ENCODE measurements around the gene ABCC3. TPM values are rescaled to one million over a fixed set of nuclear protein-coding genes. Genes with fewer than 3 reads are reported as not detected.

The ABCC3 gene
- total and polyA plus RNA-seq, 9 of the 15 experiments (the other 6 are each of a cell fraction or from before 2014, with no cell fraction given): 0.03 to 1.6 (median 0.42) TPM; not detected in 5

DNA sequence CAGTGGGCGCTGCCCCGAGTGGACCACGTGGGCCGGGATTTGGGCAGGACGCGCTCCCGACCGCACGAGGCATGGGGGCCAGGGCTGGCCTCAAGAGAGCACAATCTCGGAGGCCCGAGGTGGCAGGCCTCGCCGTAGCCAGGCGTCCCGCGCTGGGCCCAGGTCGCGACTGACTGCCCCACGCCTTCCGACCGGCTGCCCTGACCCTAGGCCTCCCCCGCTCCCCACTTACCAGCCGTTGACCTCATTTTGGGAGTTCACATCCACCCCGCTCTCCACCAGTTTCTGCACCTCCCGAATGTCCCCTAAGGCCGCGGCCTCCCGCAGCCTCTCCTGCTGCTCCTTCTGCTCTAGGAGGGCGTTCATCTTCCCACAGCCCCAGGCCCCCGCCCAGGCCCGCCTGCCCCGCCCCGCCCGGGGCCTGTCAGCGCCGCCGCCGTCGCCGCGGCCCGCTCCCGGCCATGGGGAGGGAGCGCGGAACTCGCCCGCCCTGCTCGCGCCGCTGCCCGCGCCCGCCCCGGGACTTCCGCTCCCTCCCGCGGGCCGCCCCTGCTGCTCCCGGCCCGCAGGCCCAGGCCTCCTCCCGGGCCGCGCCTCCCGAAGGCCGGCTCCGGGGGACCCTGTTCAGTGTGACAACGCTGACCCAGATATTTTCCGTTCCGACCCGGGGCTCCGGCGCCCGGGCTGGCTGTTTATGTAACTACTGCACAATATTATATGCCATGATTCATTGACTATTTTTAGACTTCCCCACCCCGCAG, 72.8 kb downstream of the ABCC3 start, which contains the start of gene ANKRD40 (continued):
- TF ChIP-seq, protein P1, sequence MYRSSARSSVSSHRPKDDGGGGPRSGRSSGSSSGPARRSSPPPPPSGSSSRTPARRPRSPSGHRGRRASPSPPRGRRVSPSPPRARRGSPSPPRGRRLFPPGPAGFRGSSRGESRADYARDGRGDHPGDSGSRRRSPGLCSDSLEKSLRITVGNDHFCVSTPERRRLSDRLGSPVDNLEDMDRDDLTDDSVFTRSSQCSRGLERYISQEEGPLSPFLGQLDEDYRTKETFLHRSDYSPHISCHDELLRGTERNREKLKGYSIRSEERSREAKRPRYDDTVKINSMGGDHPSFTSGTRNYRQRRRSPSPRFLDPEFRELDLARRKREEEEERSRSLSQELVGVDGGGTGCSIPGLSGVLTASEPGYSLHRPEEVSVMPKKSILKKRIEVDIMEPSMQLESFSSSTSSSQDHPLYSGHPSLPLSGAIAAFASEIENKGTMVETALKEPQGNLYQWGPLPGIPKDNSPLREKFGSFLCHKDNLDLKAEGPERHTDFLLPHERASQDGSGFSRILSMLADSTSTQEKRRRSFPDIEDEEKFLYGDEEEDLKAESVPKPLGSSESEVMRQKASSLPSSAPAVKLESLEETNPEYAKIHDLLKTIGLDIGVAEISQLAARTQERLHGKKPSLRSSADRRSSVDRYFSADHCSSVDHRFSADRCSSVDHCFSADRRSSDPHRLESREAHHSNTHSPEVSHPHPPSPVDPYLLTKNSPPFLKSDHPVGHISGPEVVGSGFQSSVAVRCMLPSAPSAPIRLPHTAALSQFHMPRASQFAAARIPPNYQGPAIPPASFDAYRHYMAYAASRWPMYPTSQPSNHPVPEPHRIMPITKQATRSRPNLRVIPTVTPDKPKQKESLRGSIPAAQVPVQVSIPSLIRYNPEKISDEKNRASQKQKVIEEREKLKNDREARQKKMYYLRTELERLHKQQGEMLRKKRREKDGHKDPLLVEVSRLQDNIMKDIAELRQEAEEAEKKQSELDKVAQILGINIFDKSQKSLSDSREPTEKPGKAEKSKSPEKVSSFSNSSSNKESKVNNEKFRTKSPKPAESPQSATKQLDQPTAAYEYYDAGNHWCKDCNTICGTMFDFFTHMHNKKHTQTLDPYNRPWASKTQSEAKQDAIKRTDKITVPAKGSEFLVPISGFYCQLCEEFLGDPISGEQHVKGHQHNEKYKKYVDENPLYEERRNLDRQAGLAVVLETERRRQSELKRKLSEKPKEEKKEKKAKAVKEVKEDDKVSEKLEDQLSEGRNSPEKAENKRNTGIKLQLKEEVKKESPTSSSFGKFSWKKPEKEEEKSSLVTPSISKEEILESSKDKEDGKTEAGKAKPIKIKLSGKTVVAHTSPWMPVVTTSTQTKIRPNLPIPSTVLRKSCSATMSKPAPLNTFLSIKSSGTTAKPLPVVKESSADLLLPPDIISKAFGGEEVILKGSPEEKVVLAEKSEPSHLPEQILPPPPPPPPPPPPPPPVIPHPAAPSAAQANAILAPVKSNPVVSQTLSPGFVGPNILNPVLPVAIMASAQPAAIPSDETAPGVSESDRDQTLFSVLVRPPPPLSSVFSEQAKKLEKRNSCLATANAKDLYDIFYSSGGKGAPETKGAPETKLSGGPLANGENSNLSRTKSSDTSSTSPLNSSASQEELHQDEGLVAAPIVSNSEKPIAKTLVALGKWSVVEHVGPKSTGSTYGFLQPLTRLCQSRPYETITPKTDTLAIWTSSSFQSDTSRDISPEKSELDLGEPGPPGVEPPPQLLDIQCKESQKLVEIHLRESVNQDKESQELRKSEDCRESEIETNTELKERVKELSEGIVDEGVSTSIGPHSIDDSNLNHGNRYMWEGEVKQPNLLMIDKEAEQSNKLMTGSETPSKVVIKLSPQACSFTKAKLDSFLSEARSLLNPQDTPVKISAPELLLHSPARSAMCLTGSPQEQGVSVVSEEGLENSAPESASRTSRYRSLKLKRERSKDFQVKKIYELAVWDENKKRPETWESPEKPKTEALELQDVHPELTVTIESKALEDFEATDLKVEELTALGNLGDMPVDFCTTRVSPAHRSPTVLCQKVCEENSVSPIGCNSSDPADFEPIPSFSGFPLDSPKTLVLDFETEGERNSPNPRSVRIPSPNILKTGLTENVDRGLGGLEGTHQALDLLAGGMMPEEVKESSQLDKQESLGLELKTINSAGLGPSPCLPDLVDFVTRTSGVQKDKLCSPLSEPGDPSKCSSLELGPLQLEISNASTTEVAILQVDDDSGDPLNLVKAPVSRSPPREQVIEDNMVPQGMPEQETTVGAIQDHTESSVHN (IDR thresholded peaks at IDR 0.05; ENCODE audit: borderline replicate concordance in 1 of 2, low read depth in 1 of 2): 0 out of 4 replicates have a peak, but pooled peaks of 1 of the 2 experiments have one; percentile 26
- TF ChIP-seq STAT5A (IDR thresholded peaks at IDR 0.05; ENCODE audit: borderline replicate concordance, low read length) (no peak), RHOXF2B (CRISPR knock-in tag; conservative IDR thresholded peaks at IDR 0.05) (no peak), EZH2 (IDR thresholded peaks at IDR 0.05; ENCODE audit: borderline replicate concordance, low read depth, low read length) (no peak), SNIP1 (IDR thresholded peaks at IDR 0.05; ENCODE audit: low read depth) (no peak), MAZ (CRISPR knock-in tag; conservative IDR thresholded peaks at IDR 0.05 in 1 of 2, IDR thresholded peaks at IDR 0.05 in 1 of 2) (peak; percentile 87 to 91), E2F3 (CRISPR knock-in tag; IDR thresholded peaks at IDR 0.05) (0 out of 2 replicates have a peak, but pooled peaks have one; percentile 47), STAT5B (CRISPR knock-in tag; IDR thresholded peaks at IDR 0.05) (no peak), TEAD1 (CRISPR knock-in tag; IDR thresholded peaks at IDR 0.05) (peak; percentile 24 to 43; a peak in 1 of 4 replicates), ZNF12 (CRISPR knock-in tag; IDR thresholded peaks at IDR 0.05) (no peak; the same call in 1 of the 2 replicates), ZFP30 (CRISPR knock-in tag; IDR thresholded peaks at IDR 0.05; ENCODE audit: borderline replicate concordance) (no peak), NR2C1 (IDR thresholded peaks at IDR 0.05) (no peak; the same call in 1 of the 2 replicates), NR2C1 (tag; IDR thresholded peaks at IDR 0.05) (0 out of 2 replicates have a peak, but pooled peaks have one; percentile 27), ZBTB7A (IDR thresholded peaks at IDR 0.05; ENCODE audit: borderline replicate concordance, control insufficient read depth, low read depth, low read length) (peak; percentile 51; the same call in 1 of the 2 replicates)
- TF ChIP-seq, protein P2, sequence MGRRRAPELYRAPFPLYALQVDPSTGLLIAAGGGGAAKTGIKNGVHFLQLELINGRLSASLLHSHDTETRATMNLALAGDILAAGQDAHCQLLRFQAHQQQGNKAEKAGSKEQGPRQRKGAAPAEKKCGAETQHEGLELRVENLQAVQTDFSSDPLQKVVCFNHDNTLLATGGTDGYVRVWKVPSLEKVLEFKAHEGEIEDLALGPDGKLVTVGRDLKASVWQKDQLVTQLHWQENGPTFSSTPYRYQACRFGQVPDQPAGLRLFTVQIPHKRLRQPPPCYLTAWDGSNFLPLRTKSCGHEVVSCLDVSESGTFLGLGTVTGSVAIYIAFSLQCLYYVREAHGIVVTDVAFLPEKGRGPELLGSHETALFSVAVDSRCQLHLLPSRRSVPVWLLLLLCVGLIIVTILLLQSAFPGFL (CRISPR knock-in tag; IDR thresholded peaks at IDR 0.05): 0 out of 2 replicates have a peak, but pooled peaks have one; percentile 84
- TF ChIP-seq, protein P3, sequence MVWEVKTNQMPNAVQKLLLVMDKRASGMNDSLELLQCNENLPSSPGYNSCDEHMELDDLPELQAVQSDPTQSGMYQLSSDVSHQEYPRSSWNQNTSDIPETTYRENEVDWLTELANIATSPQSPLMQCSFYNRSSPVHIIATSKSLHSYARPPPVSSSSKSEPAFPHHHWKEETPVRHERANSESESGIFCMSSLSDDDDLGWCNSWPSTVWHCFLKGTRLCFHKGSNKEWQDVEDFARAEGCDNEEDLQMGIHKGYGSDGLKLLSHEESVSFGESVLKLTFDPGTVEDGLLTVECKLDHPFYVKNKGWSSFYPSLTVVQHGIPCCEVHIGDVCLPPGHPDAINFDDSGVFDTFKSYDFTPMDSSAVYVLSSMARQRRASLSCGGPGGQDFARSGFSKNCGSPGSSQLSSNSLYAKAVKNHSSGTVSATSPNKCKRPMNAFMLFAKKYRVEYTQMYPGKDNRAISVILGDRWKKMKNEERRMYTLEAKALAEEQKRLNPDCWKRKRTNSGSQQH (CRISPR knock-in tag; IDR thresholded peaks at IDR 0.05): 0 out of 2 replicates have a peak, but pooled peaks have one; percentile 37
